Gastrocnemius medialis (tissue), 4 donors: ENCODE data around the gene CEP97.

ENCODE experiments used
- CTCF ChIP-seq, 5 experiments: fragments of 450-650 bp in 3 of 5; fragments of 200-600 bp in 2 of 5; sonication (generic) in 2 of 5; IDR thresholded peaks in 4 of 5; conservative IDR thresholded peaks in 1 of 5; 1 replicate in 4 of 5; 2 replicates in 1 of 5; pipeline ENCODE4 v1.5.1; 2016 to 2019; ENCODE audit warnings: antibody characterized with exemption in 5 of 5, mild to moderate bottlenecking in 3 of 5, moderate library complexity in 3 of 5
- POLR2A ChIP-seq, 2 donors: fragments of 450-650 bp; IDR thresholded peaks; one replicate each; pipeline ENCODE4 v1.6.1; 2017; ENCODE audit warnings: antibody characterized with exemption in 2 of 2, mild to moderate bottlenecking in 2 of 2, moderate library complexity in 2 of 2

- TF ChIP-seq POLR2A (IDR thresholded peaks at IDR 0.05): no peak
- no peak for TF ChIP-seq CTCF (IDR thresholded peaks at IDR 0.05 in 4 of 5, conservative IDR thresholded peaks at IDR 0.05 in 1 of 5)
Observed at GRCh38 chr3:101685050-101685400, 39.4 kb upstream of the CEP97 start.
